NOMO-1 treated with DMSO at 0.1 percent for 48 hours (cell line): ENCODE results near the gene VDAC2.
"Not testable (repeated sequence)": the region's sequence is repeated elsewhere in the genome, so short reads cannot be mapped to it uniquely, and the experiment has no call there.

ENCODE experiments used
- DNase-seq: peaks from one replicate; lab custom pipeline; 2025; ENCODE audit not compliant: unreplicated experiment; lab: John Stamatoyannopoulos, UW

The VDAC2 gene

GRCh38 chr10:75210282-75211006, at the start of gene VDAC2:
TSS of gene VDAC2 (plus strand) at chr10:75210796. CDS start at chr10:75211159, 363 bp downstream.
- peak; percentile 85 for DNase-seq

- peak; percentile 93 for DNase-seq
Measured at GRCh38 chr10:75165684-75166622, 44.6 kb upstream of the VDAC2 start.

GRCh38 chr10:75166623-75166972, 44.0 kb upstream of the VDAC2 start:
- no peak for DNase-seq

GRCh38 chr10:75168275-75168674, 42.3 kb upstream of the VDAC2 start:
- no peak for DNase-seq

GRCh38 chr10:75170215-75170614, 40.4 kb upstream of the VDAC2 start:
- DNase-seq: no peak

- DNase-seq: no peak
Measured at GRCh38 chr10:75175046-75175445, 35.5 kb upstream of the VDAC2 start.

GRCh38 chr10:75176046-75176445, 34.5 kb upstream of the VDAC2 start:
- no peak for DNase-seq

GRCh38 chr10:75176736-75177135, 33.9 kb upstream of the VDAC2 start:
- DNase-seq: no peak

GRCh38 chr10:75179657-75180177, 30.9 kb upstream of the VDAC2 start:
- DNase-seq: no peak

GRCh38 chr10:75180592-75180991, 30.0 kb upstream of the VDAC2 start:
- DNase-seq: no peak

GRCh38 chr10:75181073-75181472, 29.5 kb upstream of the VDAC2 start:
- DNase-seq: no peak

- DNase-seq: no peak
Measured at GRCh38 chr10:75186310-75186709, 24.3 kb upstream of the VDAC2 start.

GRCh38 chr10:75187961-75188426, 22.6 kb upstream of the VDAC2 start:
- peak; percentile 59 for DNase-seq

GRCh38 chr10:75188522-75188921, 22.1 kb upstream of the VDAC2 start:
- not testable (repeated sequence) for DNase-seq

- no peak for DNase-seq
Measured at GRCh38 chr10:75189266-75190096, 21.1 kb upstream of the VDAC2 start.

- DNase-seq: peak; percentile 71
Measured at GRCh38 chr10:75191821-75192568, 18.6 kb upstream of the VDAC2 start.

- not testable (repeated sequence) for DNase-seq
Measured at GRCh38 chr10:75194625-75195024, 16.0 kb upstream of the VDAC2 start.

GRCh38 chr10:75195035-75195763, 15.4 kb upstream of the VDAC2 start:
- DNase-seq: no peak

- no peak for DNase-seq
Measured at GRCh38 chr10:75197066-75197465, 13.5 kb upstream of the VDAC2 start.
